Measurements from ENCODE around the gene NDUFB10. TPM values are rescaled to one million over a fixed set of nuclear protein-coding genes. Genes with fewer than 3 reads are reported as not detected.

NDUFB10 gene
- total RNA-seq, 2 experiments from 2014 or later: 40.7 to 41.1 TPM

DNA sequence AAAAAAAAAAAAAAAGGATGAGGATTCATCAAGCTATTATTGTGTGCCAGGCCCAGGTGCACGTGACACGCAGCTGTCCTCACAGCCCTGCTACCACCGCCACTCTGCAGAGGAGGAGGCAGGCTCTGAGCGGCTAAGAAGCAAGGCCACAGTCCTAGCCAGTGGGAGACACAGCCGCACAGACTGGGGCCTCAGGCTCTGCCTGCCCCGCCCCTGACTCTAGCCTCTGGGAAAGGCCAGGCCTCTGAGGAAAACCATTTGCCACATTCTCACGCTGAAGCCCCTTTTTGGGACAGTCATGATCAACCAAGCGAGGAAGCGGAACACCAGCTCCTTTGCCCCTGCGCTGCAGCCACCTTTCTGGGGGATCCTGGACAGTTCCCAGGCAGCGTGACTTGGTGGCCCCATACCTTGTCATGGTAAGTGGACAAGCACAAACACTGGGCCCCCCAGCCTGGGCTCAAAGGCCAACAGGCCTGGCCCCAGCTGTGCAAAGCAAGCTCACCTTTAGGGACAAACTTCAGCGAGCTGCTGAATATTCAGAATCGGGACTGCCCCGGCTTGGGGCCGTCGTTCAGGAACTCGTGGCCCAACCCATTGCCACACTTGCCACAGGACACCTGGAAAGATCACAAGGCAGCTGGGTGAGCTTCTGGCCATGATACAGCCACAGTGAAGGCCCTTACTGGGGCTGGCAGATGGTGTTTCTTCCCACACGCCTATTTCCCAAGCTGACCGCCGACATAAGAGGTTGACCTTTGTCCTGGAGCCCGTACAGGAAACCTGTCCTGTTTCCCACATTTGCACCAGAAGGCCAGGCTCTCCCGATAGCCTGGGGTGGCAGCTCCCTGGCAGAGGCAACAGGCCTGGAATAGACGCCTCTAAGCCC is 18.8 kb upstream of the NDUFB10 start:
- no peak overlapping the region for H3K27ac Mint-ChIP-seq
- intact Hi-C loops (cut with DNase I, micrococcal nuclease): loop anchor here (5.0 kb wide), 3 partner anchors 52 to 173 kb away; partner anchors contain the start of genes NUBP2 (in 1 of the 2) and SPSB3 (in 1 of the 2)
- H3K27me3 Mint-ChIP-seq: no peaks in the 10 kb centered on the region
- H3K4me3 Mint-ChIP-seq: no peak overlapping the region
- peaks cover 18% of the 10 kb centered on the region for H3K4me1 Mint-ChIP-seq (ENCODE audit: low read depth)
- ChIA-PET POLR2A (interaction anchor here (0.6 to 2.0 kb wide), 2 partner anchors 21 to 579 kb away, joined by 3 to 4 read pairs; partner anchors contain the start of gene AMDHD2), CTCF (no interaction called here)
- H3K9me3 Mint-ChIP-seq: no peaks in the 10 kb centered on the region
- no peak for TF ChIP-seq CTCF (IDR thresholded peaks at IDR 0.05)
- H3K36me3 ChIP-seq (ENCODE audit: insufficient read depth, low read length): peaks cover 20% of the 10 kb centered on the region
- H3K36me3 Mint-ChIP-seq (ENCODE audit: low read depth): peaks cover 13% of the 10 kb centered on the region
- H3K27ac ChIP-seq (ENCODE audit: low read depth in 1 of 2, low read length in 2 of 2): no peak overlapping the region
- no peaks in the 10 kb centered on the region for H3K27me3 ChIP-seq (ENCODE audit: control insufficient read depth in 1 of 2, insufficient read depth in 2 of 2, low read length in 2 of 2)
- ATAC-seq (ENCODE audit: poor library complexity): no peak
- peaks cover 28% of the 10 kb centered on the region for H3K4me1 ChIP-seq (ENCODE audit: insufficient read depth, low read length)
- no peaks in the 10 kb centered on the region for H3K9me3 ChIP-seq (ENCODE audit: control insufficient read depth in 1 of 2, insufficient read depth in 1 of 2, low read length in 2 of 2)
- H3K4me3 ChIP-seq (ENCODE audit: low read length): no peak overlapping the region
- no peak for DNase-seq

GRCh38 chr16:1941162-1942046 is 17.9 kb upstream of the NDUFB10 start:
- H3K4me3 ChIP-seq (ENCODE audit: low read length): no peak overlapping the region
- H3K4me1 ChIP-seq (ENCODE audit: insufficient read depth, low read length): peaks cover 28% of the 10 kb centered on the region
- peaks cover 18% of the 10 kb centered on the region for H3K4me1 Mint-ChIP-seq (ENCODE audit: low read depth)
- H3K27me3 ChIP-seq (ENCODE audit: control insufficient read depth in 1 of 2, insufficient read depth in 2 of 2, low read length in 2 of 2): no peaks in the 10 kb centered on the region
- ATAC-seq (ENCODE audit: poor library complexity) (no peak), DNase-seq (no peak)
- H3K36me3 ChIP-seq (ENCODE audit: insufficient read depth, low read length): peaks cover 20% of the 10 kb centered on the region
- H3K9me3 ChIP-seq (ENCODE audit: control insufficient read depth in 1 of 2, insufficient read depth in 1 of 2, low read length in 2 of 2): no peaks in the 10 kb centered on the region
- H3K4me3 Mint-ChIP-seq: peak overlapping the region; percentile 93
- intact Hi-C loops (cut with DNase I, micrococcal nuclease): loop anchor here (5.0 kb wide), 3 partner anchors 51 to 174 kb away; partner anchors contain the start of genes NUBP2 (in 1 of the 2) and SPSB3 (in 1 of the 2)
- H3K27me3 Mint-ChIP-seq: no peaks in the 10 kb centered on the region
- peaks cover 13% of the 10 kb centered on the region for H3K36me3 Mint-ChIP-seq (ENCODE audit: low read depth)
- no peak for TF ChIP-seq CTCF (IDR thresholded peaks at IDR 0.05)
- H3K27ac Mint-ChIP-seq: no peak overlapping the region
- ChIA-PET CTCF (no interaction called here), POLR2A (interaction anchor here (1.3 to 2.0 kb wide), 2 partner anchors 20 to 51 kb away, joined by 3 to 4 read pairs; no protein-coding TSS in a partner anchor)
- H3K27ac ChIP-seq (ENCODE audit: low read depth in 1 of 2, low read length in 2 of 2): no peak overlapping the region
- no peaks in the 10 kb centered on the region for H3K9me3 Mint-ChIP-seq

All from CD4-positive, alpha-beta T cell (primary cell).